PFSK-1 (cell line): ENCODE data around the gene SLC39A10.
A peak's percentile ranks its signal among the peaks of the same experiment; 100 is the strongest.

Experiments
- FOXP2 ChIP-seq: optimal IDR thresholded peaks from 2 replicates; pipeline ENCODE3; 2011; ENCODE audit warnings: borderline replicate concordance, control low read depth, inconsistent platforms; ENCODE audit not compliant: insufficient read depth; ENCODE audit errors: extremely low read length, extremely low read depth
- POLR2AphosphoS5 ChIP-seq: IDR thresholded peaks from 2 replicates; pipeline ENCODE4 v1.6.1; 2012; ENCODE audit warnings: low read depth, mild to moderate bottlenecking, control low read depth, low read length, moderate library complexity
- SIN3A ChIP-seq: IDR thresholded peaks from 2 replicates; pipeline ENCODE4 v1.6.1; 2012; ENCODE audit warnings: mild to moderate bottlenecking, low read length, moderate library complexity, borderline replicate concordance; ENCODE audit not compliant: insufficient read depth
- TAF1 ChIP-seq: IDR thresholded peaks from 2 replicates; pipeline ENCODE4 v1.6.1; 2012; ENCODE audit warnings: low read length, control low read depth, borderline replicate concordance; ENCODE audit not compliant: insufficient read depth
- TF ChIP-seq, protein P1 (sequence below), 2 experiments: IDR thresholded peaks; 2 replicates each; pipeline versions ENCODE4 v1.6.1 to v1.8.0; 2011 to 2012; ENCODE audit warnings: low read depth in 2 of 2, low read length in 2 of 2, control low read depth in 1 of 2, inconsistent platforms in 1 of 2, mild to moderate bottlenecking in 1 of 2, moderate library complexity in 1 of 2; ENCODE audit not compliant: insufficient read depth in 1 of 2

SLC39A10 gene

GRCh38 chr2:195656161-195656858 lies 716 bp upstream of the SLC39A10 start:
- TF ChIP-seq FOXP2 (no peak), TAF1 (no peak)
- TF ChIP-seq, protein P1, sequence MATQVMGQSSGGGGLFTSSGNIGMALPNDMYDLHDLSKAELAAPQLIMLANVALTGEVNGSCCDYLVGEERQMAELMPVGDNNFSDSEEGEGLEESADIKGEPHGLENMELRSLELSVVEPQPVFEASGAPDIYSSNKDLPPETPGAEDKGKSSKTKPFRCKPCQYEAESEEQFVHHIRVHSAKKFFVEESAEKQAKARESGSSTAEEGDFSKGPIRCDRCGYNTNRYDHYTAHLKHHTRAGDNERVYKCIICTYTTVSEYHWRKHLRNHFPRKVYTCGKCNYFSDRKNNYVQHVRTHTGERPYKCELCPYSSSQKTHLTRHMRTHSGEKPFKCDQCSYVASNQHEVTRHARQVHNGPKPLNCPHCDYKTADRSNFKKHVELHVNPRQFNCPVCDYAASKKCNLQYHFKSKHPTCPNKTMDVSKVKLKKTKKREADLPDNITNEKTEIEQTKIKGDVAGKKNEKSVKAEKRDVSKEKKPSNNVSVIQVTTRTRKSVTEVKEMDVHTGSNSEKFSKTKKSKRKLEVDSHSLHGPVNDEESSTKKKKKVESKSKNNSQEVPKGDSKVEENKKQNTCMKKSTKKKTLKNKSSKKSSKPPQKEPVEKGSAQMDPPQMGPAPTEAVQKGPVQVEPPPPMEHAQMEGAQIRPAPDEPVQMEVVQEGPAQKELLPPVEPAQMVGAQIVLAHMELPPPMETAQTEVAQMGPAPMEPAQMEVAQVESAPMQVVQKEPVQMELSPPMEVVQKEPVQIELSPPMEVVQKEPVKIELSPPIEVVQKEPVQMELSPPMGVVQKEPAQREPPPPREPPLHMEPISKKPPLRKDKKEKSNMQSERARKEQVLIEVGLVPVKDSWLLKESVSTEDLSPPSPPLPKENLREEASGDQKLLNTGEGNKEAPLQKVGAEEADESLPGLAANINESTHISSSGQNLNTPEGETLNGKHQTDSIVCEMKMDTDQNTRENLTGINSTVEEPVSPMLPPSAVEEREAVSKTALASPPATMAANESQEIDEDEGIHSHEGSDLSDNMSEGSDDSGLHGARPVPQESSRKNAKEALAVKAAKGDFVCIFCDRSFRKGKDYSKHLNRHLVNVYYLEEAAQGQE (IDR thresholded peaks at IDR 0.05; ENCODE audit: insufficient read depth in 1 of 2, low read depth in 2 of 2, low read length in 2 of 2) = no peak

- TF ChIP-seq, protein P1 (IDR thresholded peaks at IDR 0.05; ENCODE audit: insufficient read depth in 1 of 2, low read depth in 2 of 2, low read length in 2 of 2) = no peak
- peak; percentile 48 for TF ChIP-seq FOXP2
- peak; percentile 59; the same call in 1 of the 2 replicates for TF ChIP-seq POLR2AphosphoS5
- TF ChIP-seq TAF1 = no peak
- TF ChIP-seq SIN3A = peak; percentile 58; the same call in 1 of the 2 replicates
These were observed 861 bp downstream of the SLC39A10 start for GRCh38 chr2:195657634-195658540.

DNA sequence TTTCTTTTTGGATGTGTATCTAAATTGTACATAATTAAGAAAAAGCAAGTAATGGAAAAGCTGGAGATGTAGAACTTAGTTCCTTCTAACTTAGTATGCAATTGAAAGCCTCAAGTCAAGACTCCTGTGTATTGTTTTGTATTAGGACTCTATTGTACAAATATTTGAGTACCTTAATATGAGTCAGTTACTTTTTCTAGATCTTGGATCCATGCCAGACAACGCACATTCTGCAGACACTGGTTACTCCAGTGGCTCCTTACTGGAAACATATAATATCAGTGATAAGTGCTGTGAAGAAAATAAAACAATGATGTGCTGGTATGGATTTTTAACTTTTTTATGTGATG lies 1.5 kb downstream of the SLC39A10 start:
- TF ChIP-seq, protein P1 (IDR thresholded peaks at IDR 0.05; ENCODE audit: insufficient read depth in 1 of 2, low read depth in 2 of 2, low read length in 2 of 2) = no peak
- TF ChIP-seq FOXP2 = no peak
- TF ChIP-seq POLR2AphosphoS5 = no peak
- TF ChIP-seq SIN3A = no peak

- TF ChIP-seq POLR2AphosphoS5 = no peak
These were observed 2.1 kb downstream of the SLC39A10 start for GRCh38 chr2:195659114-195659513.

DNA sequence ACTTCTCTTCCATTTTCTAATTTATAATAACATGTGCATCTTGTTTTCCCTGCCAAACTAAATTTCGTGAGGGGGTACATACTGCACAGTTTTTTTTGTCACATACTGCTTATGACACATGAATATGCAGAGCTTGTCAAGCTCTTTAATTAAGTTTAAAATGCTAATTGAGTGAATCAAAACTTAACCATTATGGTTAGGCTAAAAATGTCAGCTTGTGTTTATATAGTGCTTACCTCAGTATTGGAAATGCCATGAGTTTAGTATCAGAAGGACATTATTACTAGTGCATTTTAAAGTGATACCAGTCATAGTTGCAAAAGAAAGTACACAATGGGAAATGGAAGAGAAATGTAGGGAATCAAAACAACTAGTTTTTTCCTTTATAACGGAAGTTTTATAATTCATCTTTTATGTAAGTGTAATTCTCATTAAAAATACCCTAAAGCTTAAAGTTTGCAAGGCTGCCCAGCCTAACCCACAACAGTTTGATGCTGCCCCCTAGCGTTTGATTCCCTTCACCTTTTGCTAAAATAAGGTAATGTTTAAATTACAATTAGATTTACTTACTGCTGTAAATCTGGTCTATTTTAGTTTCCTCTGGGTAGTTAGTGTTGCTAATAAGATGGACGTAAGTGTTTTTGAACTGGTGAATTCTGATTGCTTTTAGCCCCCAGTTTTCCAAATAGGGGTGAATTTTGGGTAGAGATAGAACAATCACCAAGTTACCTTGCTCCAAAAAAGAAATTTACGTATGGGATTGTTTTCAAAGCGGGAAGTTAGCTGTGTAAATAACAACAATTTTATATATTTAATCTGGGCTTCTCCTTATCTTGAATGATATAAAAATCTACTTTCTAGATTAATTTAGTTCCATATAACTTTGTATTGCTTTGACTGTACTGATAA lies 3.2 kb downstream of the SLC39A10 start:
- TF ChIP-seq, protein P1 (IDR thresholded peaks at IDR 0.05; ENCODE audit: insufficient read depth in 1 of 2, low read depth in 2 of 2, low read length in 2 of 2) = no peak
- TF ChIP-seq TAF1 (no peak), SIN3A (no peak), FOXP2 (no peak), POLR2AphosphoS5 (no peak; the same call in 1 of the 2 replicates)
